Esophagus muscularis mucosa (tissue), 3 donors: ENCODE data around the gene RASAL1.
A peak's percentile ranks its signal among the peaks of the same experiment; 100 is the strongest.

Experiments
- CTCF ChIP-seq, 3 experiments: fragments of 200-600 bp in 2 of 3; fragments of 450-650 bp in 1 of 3; sonication (generic) in 2 of 3; IDR thresholded peaks; one replicate each; pipeline ENCODE4 v1.5.1; 2017 to 2019; ENCODE audit warnings: antibody characterized with exemption in 3 of 3, mild to moderate bottlenecking in 2 of 3, moderate library complexity in 1 of 3
- POLR2A ChIP-seq: fragments of 450-650 bp; IDR thresholded peaks from one replicate; pipeline ENCODE4 v1.6.1; 2017; ENCODE audit warnings: antibody characterized with exemption, moderate library complexity, mild to moderate bottlenecking, low read depth
- POLR2AphosphoS5 ChIP-seq, 2 donors: sonication (generic); formaldehyde crosslinking; IDR thresholded peaks; one replicate each; pipeline ENCODE4 v1.6.1; 2017; ENCODE audit warnings: antibody characterized with exemption in 2 of 2

DNA sequence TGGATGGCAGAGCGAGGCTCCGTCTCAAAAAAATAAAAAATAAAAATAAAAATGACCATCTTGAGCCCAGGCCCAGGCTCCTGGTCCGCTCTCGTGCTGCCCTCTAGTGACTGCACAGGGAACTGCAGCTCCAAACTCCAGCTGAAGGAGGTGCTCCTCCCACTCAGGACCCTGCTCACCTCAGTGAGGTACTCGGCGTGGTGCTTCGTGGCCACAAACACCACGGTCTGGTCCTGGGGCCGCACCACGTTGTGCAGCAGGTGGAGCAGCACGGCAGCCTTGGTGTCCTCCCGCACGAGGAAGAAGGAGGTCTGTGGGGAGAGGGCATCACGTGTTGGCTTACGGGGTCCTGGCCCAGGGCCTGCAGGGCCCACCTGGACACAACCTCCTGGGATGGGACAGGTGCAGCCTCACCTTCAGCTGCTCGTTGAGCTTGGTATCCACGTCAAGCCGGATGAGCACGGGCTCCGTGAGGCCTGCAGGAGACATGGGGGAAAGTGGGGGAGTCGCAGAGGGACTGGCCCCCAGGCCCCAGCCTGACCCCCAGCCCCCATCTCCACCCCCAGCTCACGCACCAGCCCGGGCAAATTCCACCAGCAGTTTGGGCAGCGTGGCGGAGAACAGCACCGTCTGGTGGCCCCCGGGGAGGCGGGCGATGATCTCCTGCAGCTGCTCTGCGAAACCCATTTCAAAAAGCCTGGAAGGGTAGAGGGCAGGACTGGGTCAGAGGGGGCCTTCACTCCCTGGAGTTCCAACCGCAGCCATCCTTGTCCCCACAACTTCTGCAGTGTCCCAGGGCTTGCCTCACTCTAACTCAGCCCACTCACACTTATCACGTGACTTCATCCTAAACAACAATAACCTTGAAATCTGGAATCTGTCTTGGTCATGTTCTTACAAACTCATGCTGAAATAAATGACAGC lies 39.2 kb upstream of the RASAL1 start:
- TF ChIP-seq CTCF (IDR thresholded peaks at IDR 0.05) (peak in 2 of 3 experiments; percentile 88 to 95), POLR2AphosphoS5 (IDR thresholded peaks at IDR 0.05) (no peak), POLR2A (no peak)
